NCI-H524 treated with DMSO at 0.1 percent for 48 hours (cell line): ENCODE results near the gene STMND1.
"Not testable (repeated sequence)": the region's sequence is repeated elsewhere in the genome, so short reads cannot be mapped to it uniquely, and the experiment has no call there.

Experiments
- DNase-seq: peaks from one replicate; lab custom pipeline; 2025; lab: John Stamatoyannopoulos, UW

The STMND1 gene

DNA sequence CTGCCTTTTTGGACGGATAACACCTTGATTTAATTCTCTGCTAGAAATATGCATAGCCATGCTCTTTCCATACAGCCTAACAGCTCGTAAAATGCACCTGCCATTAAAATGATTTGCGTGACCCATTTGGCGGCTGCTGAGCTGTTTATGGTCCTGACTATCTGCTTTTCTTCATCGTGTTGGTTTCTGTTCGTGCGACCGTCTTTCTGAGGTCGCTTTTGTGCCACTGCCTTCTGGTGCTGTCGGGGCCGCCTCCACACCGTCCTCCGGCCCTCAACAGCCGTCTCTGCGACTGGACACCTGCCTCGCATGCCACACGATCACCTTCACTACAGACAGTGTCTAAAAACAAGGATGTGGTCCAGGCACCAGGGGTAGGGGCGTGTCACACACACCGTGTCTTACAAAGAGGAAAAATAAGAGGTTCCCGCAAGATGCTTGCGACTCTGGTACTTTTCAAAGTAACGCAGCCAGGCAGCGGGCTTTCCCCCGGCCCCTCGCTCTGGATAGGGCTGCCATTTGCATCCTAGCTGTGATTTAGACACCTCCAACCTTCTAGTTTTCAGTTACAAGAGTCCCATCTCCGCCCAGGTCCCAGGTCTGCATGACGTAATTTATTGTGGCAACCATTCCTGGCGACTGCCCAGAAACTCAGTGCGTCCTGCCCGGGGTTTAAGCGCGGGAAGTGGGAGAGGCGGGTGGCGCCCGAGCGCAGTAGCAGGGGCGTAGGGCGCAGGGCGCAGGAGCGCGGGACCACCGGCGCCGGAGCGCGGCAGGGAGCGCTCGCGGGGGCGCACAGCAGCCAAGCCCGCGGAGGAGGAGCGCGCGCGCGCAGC, at the start of gene STMND1:
TSS of gene STMND1 (plus strand) at position 629 of the 836 bp plus-strand sequence. CDS start 208 bp downstream, outside the sequence.
- peak; percentile 43 for DNase-seq

GRCh38 chr6:17054647-17055046, 47.2 kb upstream of the STMND1 start:
- DNase-seq: no peak

DNA sequence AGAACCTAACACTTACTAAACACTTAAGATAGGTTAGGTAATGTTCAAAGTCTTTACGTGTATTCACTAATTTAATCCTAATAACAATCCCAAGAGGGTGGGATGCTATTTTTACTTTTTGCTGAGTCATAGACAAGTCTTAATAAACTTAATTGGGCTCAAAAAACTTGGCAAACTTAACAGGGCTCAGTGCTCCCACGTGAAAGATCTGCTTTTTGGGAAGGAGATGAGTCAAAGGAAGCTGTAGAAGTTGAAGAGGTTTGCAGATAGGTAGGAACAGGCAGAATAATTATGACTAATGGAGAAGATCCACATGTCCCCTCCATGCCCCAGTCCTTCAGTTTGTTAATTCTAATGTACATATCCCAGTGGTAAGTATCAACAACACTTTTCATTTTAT, 44.5 kb upstream of the STMND1 start:
- no peak for DNase-seq

DNA sequence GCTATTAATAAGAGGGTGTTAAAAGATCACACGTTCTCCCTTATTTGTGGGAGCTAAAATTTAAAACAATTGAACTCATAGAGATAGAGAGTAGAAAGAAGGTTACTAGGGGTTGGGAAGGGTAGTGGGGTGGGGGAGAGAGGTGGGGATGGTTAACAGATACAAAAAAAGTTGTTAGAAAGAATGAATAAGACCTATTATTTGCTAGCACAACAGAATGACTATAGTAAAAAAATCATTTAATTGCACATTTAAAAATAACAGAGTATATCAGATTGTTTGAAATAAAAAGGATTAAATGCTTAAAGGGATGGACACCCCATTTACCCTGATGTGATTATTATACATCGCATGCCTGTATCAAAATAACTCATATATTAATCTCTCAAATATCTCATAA, 43.3 kb upstream of the STMND1 start:
- DNase-seq: no peak

DNA sequence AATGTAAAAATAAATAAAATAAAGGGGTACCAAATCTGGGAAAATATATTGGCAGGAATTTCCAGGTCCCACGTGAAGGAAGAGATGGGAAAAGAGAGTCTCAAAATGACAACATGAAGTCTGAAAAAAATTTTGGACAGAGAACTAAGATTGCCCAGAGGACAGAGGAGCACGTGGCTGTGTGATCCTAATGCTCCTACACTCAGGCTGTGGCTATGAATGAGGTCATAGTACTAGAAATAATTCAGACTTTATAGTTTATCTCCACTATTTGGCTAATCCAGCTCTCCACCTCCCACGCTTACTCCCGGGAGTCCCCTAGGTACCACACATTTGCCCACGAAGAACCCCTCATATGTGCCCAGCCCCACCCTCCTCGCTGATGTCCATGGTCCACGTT, 42.8 kb upstream of the STMND1 start:
- DNase-seq: no peak

GRCh38 chr6:17059850-17060249, 42.0 kb upstream of the STMND1 start:
- DNase-seq: no peak

DNA sequence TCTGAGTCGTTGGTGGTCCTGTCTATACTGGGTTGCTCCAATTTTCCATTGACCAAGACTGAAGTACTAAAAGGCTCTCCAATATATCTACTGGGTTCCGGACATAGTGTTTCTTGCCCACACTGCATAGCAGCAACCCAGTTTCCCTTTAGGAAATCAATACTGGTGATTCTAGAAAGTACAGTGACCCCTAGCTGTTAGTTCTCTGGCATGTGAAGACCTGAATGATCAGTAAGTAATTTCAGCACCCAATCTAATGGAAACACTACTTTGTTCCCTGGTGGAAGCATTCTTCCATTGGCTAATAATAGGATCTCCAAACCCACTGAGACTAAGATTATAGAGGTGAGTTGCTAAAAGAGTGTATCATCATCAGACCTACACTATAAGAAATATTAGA, 40.8 kb upstream of the STMND1 start:
- DNase-seq: no peak

- no peak for DNase-seq
Observed at GRCh38 chr6:17062871-17063440, 38.9 kb upstream of the STMND1 start.

DNA sequence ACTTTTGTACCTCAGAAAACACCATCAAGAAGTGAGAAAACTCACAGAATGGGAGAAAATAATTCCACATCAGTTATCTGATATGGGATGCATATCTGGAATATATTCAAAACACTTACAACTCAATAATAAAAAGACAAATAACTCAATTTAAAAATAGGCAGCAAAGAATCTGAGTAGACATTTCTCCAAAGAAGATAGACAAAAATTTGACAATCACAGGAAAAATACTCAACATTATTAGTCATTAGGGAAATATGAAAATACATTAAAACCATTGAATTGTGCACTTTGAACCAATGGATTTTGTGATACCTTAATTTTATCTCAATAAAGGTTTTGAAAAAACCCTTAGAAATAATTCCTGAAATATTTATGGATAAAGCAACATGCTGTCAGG, 36.9 kb upstream of the STMND1 start:
- DNase-seq: no peak

DNA sequence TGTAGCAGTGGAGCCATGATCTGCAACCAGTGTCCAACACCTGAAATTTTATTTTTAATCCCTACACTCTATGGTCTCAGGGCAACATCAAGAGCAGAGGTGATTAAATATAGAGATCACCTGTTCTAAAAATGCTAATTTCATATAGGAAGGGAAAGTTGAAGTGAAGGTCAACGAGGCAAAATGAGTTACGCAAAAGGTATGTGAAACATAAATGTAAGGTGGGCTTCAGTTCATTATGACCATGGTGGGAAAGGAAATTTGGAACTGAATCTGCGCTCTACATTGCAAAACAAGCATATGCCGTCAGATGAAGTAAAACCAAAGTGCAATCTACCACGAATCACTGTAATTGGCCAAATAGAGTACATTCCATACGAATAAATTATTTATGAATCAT, 35.2 kb upstream of the STMND1 start:
- DNase-seq: no peak

DNA sequence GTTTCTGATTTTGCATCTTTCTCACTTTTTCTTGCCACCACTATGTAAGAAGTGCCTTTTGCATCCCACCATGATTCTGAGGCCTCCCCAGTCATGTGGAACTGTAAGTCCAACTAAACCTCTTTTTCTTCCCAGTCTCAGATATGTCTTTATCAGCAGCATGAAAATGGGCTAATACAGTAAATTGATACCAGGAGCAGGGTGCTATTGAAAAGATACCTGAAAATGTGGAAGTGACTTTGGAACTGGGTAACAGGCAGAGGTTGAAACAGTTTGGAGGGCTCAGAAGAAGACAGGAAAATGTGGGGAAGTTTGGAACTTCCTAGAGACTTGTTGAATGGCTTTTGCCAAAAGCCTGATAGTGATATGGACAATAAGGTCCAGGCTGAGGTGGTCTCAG, 32.9 kb upstream of the STMND1 start:
- DNase-seq: not testable (repeated sequence)

GRCh38 chr6:17070400-17070799, 31.4 kb upstream of the STMND1 start:
- not testable (repeated sequence) for DNase-seq

GRCh38 chr6:17073596-17073995, 28.3 kb upstream of the STMND1 start:
- not testable (repeated sequence) for DNase-seq

- DNase-seq: no peak
Observed at GRCh38 chr6:17081273-17081672, 20.6 kb upstream of the STMND1 start.

DNA sequence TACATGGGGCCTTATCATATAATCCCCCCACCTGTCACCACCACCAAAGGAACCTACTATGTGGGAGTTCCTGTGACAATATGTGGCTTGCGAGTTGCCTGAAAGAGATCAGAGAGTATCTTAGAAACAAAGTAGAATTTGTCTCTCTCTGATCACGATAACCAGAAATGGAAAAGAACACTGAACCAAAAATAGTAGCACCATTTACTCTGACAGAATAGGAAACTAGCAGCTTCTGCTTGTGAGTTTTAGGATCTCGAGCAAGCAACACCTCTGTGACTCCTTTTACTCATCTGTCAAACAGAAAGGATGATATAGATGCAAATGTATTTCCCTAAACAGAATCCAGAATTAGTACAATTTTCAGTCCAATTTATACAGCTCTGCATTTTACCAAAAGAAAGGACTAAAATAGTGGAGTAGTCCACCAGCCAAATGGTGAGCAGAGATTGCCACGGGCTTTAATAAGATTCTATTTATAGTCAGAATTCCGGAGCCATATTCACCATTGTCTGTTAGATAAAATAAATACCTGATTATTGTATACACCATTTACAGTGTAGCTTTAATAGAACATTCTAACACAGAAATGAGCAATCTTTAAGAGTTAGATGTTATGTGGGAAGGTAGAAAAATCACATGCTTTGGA, 19.9 kb upstream of the STMND1 start:
- no peak for DNase-seq

DNA sequence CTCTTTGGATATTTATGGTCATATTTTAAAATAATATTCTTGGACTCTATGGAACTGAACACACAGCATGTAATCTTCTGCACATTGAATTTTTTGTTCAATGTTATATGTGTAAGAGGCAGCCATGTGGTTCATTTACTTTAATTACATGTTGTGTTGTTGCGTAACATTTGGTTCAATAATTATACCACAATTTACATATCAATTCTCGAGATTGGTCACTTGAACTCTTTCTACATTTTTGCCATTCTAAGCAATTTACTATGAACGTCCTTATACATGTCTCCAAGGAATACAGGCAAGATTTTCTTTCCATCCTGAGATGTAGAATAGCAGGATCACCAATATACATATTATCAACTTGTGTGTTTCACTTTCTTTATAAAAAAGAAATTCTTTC, 18.5 kb upstream of the STMND1 start:
- no peak for DNase-seq

GRCh38 chr6:17086469-17086868, 15.4 kb upstream of the STMND1 start:
- DNase-seq: peak; percentile 36

- DNase-seq: no peak
Observed at GRCh38 chr6:17088091-17088611, 13.7 kb upstream of the STMND1 start.

GRCh38 chr6:17091122-17091521, 10.7 kb upstream of the STMND1 start:
- no peak for DNase-seq

DNA sequence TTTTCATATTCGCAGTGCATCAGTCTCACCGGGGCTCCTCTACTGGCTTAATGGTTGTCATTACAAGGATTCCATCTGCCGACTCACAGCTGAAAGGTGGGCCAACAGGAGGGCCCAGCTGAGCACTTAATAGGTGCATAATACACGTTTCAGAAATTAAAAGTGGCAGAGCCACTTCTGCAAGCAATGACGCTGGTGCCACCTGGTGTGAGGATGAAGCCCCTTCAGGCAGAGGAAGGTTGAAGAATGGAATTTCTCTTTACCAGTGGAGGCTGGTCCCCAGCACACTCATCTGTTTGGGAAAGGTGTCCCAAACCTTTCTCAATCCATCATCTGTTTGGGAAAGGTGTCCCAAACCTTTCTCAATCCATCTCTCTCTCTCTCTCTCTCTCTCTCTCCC, 8.2 kb upstream of the STMND1 start:
- no peak for DNase-seq

DNA sequence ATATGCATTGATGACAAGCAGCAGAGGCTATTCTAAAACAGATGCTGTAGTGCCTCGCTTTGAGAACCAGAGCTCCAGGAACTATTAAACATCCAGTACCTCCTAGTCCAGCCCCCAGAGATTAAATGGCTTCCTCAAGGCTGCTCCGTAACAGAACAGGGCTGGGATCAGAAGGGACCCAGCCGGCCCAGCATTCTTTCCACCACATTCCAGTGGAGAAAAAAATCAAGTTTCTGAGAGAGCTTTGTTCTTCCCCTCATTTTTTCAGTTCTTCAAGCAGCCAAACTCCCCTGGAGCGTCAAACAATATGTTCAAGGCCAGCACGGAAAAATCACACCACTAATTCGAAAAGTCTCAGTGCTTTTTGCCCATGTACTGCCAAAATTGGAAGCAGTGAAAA, 5.8 kb upstream of the STMND1 start:
- no peak for DNase-seq

DNA sequence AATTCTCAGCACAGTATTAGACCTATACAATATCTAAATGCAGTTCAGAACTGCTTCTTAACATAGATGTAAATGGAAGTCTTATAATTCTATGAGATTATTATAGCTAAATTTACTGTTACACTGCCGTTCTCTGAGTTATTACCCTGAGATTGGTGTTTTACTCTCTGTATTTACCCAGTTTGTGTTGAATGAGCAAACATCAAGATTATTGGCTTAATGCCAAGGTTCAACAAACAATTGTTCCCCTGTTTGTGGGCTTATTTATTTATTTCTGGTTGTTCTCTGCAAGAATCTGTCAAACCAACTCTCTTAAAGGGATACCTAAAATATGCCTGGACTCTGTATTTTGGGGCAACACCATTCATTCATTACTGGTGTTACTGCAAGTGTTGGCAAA, 5.2 kb upstream of the STMND1 start:
- DNase-seq: no peak

- no peak for DNase-seq
Observed at GRCh38 chr6:17097982-17098381, 3.9 kb upstream of the STMND1 start.
